Lung (tissue), 16 donors: ENCODE data around the gene POLR3G. TPM values are rescaled to one million over a fixed set of nuclear protein-coding genes. Genes with fewer than 3 reads are reported as not detected.

Source experiments
- ATAC-seq: fragments of 200-7000 bp; cut with Tn5 transposase; one replicate; pipeline ENCODE4 v1.9.1; 2020; ENCODE audit warnings: moderate number of reproducible peaks; ENCODE audit not compliant: insufficient read depth, low FRiP score
- DNase-seq, 3 donors: peaks; one replicate each; pipeline ENCODE4 v3.0.0-alpha.2; 2013 to 2017
- H3K27ac ChIP-seq, 2 donors: one replicate each; pipeline ENCODE4 v1.5.1; 2013; ENCODE audit warnings: mild to moderate bottlenecking in 2 of 2, moderate library complexity in 2 of 2, control low read depth in 1 of 2, inconsistent platforms in 1 of 2, low read depth in 1 of 2, low read length in 1 of 2
- H3K27me3 ChIP-seq, 3 donors: one replicate each; pipeline ENCODE4 v1.5.1; 2013; ENCODE audit warnings: low read length in 2 of 3; ENCODE audit not compliant: control insufficient read depth in 3 of 3, insufficient read depth in 3 of 3
- H3K36me3 ChIP-seq, 4 donors: one replicate each; pipeline ENCODE4 v1.5.1; 2013; ENCODE audit warnings: low read length in 4 of 4, mild to moderate bottlenecking in 1 of 4, moderate library complexity in 1 of 4; ENCODE audit not compliant: control insufficient read depth in 4 of 4, insufficient read depth in 4 of 4
- H3K4me1 ChIP-seq, 5 donors: one replicate each; pipeline ENCODE4 v1.5.1; 2013; ENCODE audit warnings: low read length in 5 of 5, mild to moderate bottlenecking in 2 of 5, moderate library complexity in 1 of 5; ENCODE audit not compliant: control insufficient read depth in 5 of 5, insufficient read depth in 5 of 5
- H3K4me3 ChIP-seq: one replicate; pipeline ENCODE4 v1.5.1; 2013; ENCODE audit warnings: mild to moderate bottlenecking, control low read depth, moderate library complexity
- H3K9ac ChIP-seq, 2 donors: one replicate each; pipeline ENCODE4 v1.5.1; 2013; ENCODE audit warnings: low read length in 2 of 2, control low read depth in 1 of 2; ENCODE audit not compliant: insufficient read depth in 1 of 2
- H3K9me3 ChIP-seq, 4 donors: one replicate each; pipeline ENCODE4 v1.5.1; 2013; ENCODE audit warnings: low read length in 3 of 4, mild to moderate bottlenecking in 1 of 4, moderate library complexity in 1 of 4; ENCODE audit not compliant: control insufficient read depth in 4 of 4, insufficient read depth in 3 of 4
- CTCF ChIP-seq: IDR thresholded peaks from 2 replicates; pipeline ENCODE4 v1.5.1; 2012; ENCODE audit warnings: mild to moderate bottlenecking; ENCODE audit errors: control extremely low read depth, extremely low read depth
- WGBS, 2 donors: extraction: QIAGEN DNeasy Blood & Tissue Kit; methylation state at CpG; one replicate each; pipeline ENCODE4 v1.1.7; 2013; 5-methylcytosine and 5-hydroxymethylcytosine counted together
- long read RNA-seq, 5 donors: transcript quantifications; one replicate each; lab custom pipeline, GENCODE V29; 2026
- polyA plus RNA-seq, 2 donors: library from polyadenylated mRNA; stranded (reverse); fragments of 200-250 nt; gene quantifications; one replicate each; pipeline ENCODE4 v1.2.1, GENCODE V29; 2013
- total RNA-seq, 2 donors: library from RNA; depleted of rRNA in 1 of 2; stranded (reverse); fragments of >200 nt in 1 of 2; gene quantifications; one replicate each; pipeline ENCODE4 v1.2.1, GENCODE V29; 2014 to 2021
- donor health status: control.
- donor health status: control.
- donor health status: Bipolar disorder and iron deficiency.
- donor health status: healthy.
- donor health status: DM: yes; HTN: yes; CAD: no.

The POLR3G gene
- total RNA-seq (1 to 10 TPM; 1.1 to 1.3 TPM), polyA plus RNA-seq (1 to 10 TPM; 1.3 TPM)
- long read RNA-seq, donor 1: 0 reads
- long read RNA-seq, donor 2: 0 reads
- long read RNA-seq, donor 3: 0 reads
- long read RNA-seq, donor 4: 0 reads
- long read RNA-seq, donor 5, partial matches to known transcripts: 0 of 1 reads
- long read RNA-seq, donor 5, other reads (novel, unspliced or antisense): 0 of 1 reads

- DNase-seq (peak; percentile 90 to 95 (median 93)), ATAC-seq (peak; percentile 96)
- H3K4me3 ChIP-seq: peak within 1 kb of the TSS; percentile 93
- H3K27ac ChIP-seq: peak within 1 kb of the TSS; percentile 64 to 87
- H3K36me3 ChIP-seq: peaks cover 0 to 4% (median 0%) of the 10 kb centered on the region in 4 donors
- TF ChIP-seq CTCF: peak; percentile 7
- H3K4me1 ChIP-seq: peaks cover 3 to 20% (median 4%) of the 10 kb centered on the region in 5 donors
- no peaks in the 10 kb centered on the region for H3K9me3 ChIP-seq
- peak within 1 kb of the TSS in 1 of 2 donors; percentile 75 for H3K9ac ChIP-seq
- H3K27me3 ChIP-seq: no peaks in the 10 kb centered on the region
- WGBS, 2 donors: 0 to 1% methylated on average over 72 to 73 of the region's 73 CpGs
Observed at GRCh38 chr5:90474235-90475107, at the start of gene POLR3G, which contains the start of gene MBLAC2. Gene POLR3G, plus strand, starts transcription at chr5:90474864. Its CDS starts 10,704 bp downstream, at chr5:90485568. Gene MBLAC2, minus strand, starts transcription at chr5:90474771. Its CDS starts 479 bp downstream, at chr5:90474292.

- 62 to 71% methylated on average over 5 of the region's 5 CpGs for WGBS, 2 donors
- peak; percentile 24 for TF ChIP-seq CTCF
- H3K27ac ChIP-seq: no peak overlapping the region
- no peaks in the 10 kb centered on the region for H3K9me3 ChIP-seq
- no peak overlapping the region for H3K4me3 ChIP-seq
- H3K27me3 ChIP-seq: peaks cover 0 to 3% (median 0%) of the 10 kb centered on the region in 3 donors
- peak; percentile 48 for ATAC-seq
- H3K36me3 ChIP-seq: no peaks in the 10 kb centered on the region
- no peak overlapping the region for H3K9ac ChIP-seq
- peaks cover 0 to 2% (median 0%) of the 10 kb centered on the region in 5 donors for H3K4me1 ChIP-seq
- DNase-seq: peak; percentile 41 to 64 (median 61)
Observed at GRCh38 chr5:90434116-90434714, 40.4 kb upstream of the POLR3G start.

GRCh38 chr5:90437663-90438062 lies 37.0 kb upstream of the POLR3G start:
- no peak for TF ChIP-seq CTCF
- H3K27ac ChIP-seq: no peak overlapping the region
- no peak overlapping the region for H3K4me3 ChIP-seq
- no peaks in the 10 kb centered on the region for H3K36me3 ChIP-seq
- H3K27me3 ChIP-seq: peaks cover 0 to 3% (median 0%) of the 10 kb centered on the region in 3 donors
- no peak overlapping the region for H3K9ac ChIP-seq
- no peaks in the 10 kb centered on the region for H3K9me3 ChIP-seq
- ATAC-seq (no peak), DNase-seq (no peak)
- peaks cover 0 to 5% (median 0%) of the 10 kb centered on the region in 5 donors for H3K4me1 ChIP-seq
